RWPE2 (cell line): Measurements from ENCODE around the gene PIP4K2A.

Source experiments
- ATAC-seq: fragments of 200-7000 bp; cut with Tn5 transposase; 3 replicates; pipeline ENCODE4 v1.9.1; 2021; ENCODE audit warnings: low read depth
- DNase-seq: peaks from one replicate; pipeline ENCODE4 v3.0.0-alpha.2; 2020; ENCODE audit warnings: low spot score
- H3K27ac ChIP-seq: fragments of 450-650 bp; 2 replicates; pipeline ENCODE4 v1.5.1; 2017; ENCODE audit warnings: mild to moderate bottlenecking; ENCODE audit not compliant: poor library complexity, severe bottlenecking
- H3K27me3 ChIP-seq: fragments of 250-450 bp; sonication (Bioruptor Pico); 2 replicates; pipeline ENCODE4 v1.5.1; 2021; ENCODE audit warnings: mild to moderate bottlenecking, moderate library complexity; ENCODE audit not compliant: insufficient read depth, poor library complexity, severe bottlenecking
- H3K36me3 ChIP-seq: fragments of 250-450 bp; sonication (Bioruptor Pico); 2 replicates; pipeline ENCODE4 v1.5.1; 2020; ENCODE audit warnings: low read depth, mild to moderate bottlenecking, moderate library complexity
- H3K4me1 ChIP-seq: fragments of 250-450 bp; sonication (Bioruptor Pico); 2 replicates; pipeline ENCODE4 v1.5.1; 2021; ENCODE audit warnings: mild to moderate bottlenecking, moderate library complexity; ENCODE audit not compliant: insufficient read depth, poor library complexity, severe bottlenecking
- H3K4me3 ChIP-seq: fragments of 250-450 bp; sonication (Bioruptor Pico); 2 replicates; pipeline ENCODE4 v1.5.1; 2021; ENCODE audit warnings: mild to moderate bottlenecking, moderate library complexity; ENCODE audit not compliant: severe bottlenecking
- H3K9me3 ChIP-seq: fragments of 250-450 bp; sonication (Bioruptor Pico); 2 replicates; pipeline ENCODE4 v1.5.1; 2021; ENCODE audit warnings: mild to moderate bottlenecking, moderate library complexity; ENCODE audit not compliant: severe bottlenecking
- CTCF ChIP-seq: fragments of 450-650 bp; IDR thresholded peaks from one replicate; pipeline ENCODE4 v1.5.1; 2017; ENCODE audit warnings: mild to moderate bottlenecking, moderate library complexity; ENCODE audit not compliant: poor library complexity, severe bottlenecking

The PIP4K2A gene

GRCh38 chr10:22685926-22686325 lies 28.5 kb downstream of the PIP4K2A start:
- H3K36me3 ChIP-seq, result no peaks in the 10 kb centered on the region
- no peak for ATAC-seq
- no peak overlapping the region for H3K4me3 ChIP-seq
- H3K27ac ChIP-seq, result no peak overlapping the region
- TF ChIP-seq CTCF, result no peak
- DNase-seq, result no peak
- peaks cover 37% of the 10 kb centered on the region for H3K4me1 ChIP-seq
- no peaks in the 10 kb centered on the region for H3K27me3 ChIP-seq
- H3K9me3 ChIP-seq, result no peaks in the 10 kb centered on the region

GRCh38 chr10:22684699-22685098 lies 29.7 kb downstream of the PIP4K2A start:
- Histone ChIP-seq H3K36me3 (no peaks in the 10 kb centered on the region), H3K9me3 (no peaks in the 10 kb centered on the region), H3K4me1 (peaks cover 30% of the 10 kb centered on the region), H3K27me3 (no peaks in the 10 kb centered on the region), H3K27ac (no peak overlapping the region), H3K4me3 (no peak overlapping the region)
- no peak for DNase-seq
- TF ChIP-seq CTCF, result no peak
- no peak for ATAC-seq

GRCh38 chr10:22683140-22683389 lies 31.3 kb downstream of the PIP4K2A start:
- peaks cover 30% of the 10 kb centered on the region for H3K4me1 ChIP-seq
- DNase-seq, result no peak
- peak; percentile 64 for ATAC-seq
- H3K36me3 ChIP-seq, result no peaks in the 10 kb centered on the region; the same call in 1 of the 2 replicates
- H3K9me3 ChIP-seq, result no peaks in the 10 kb centered on the region
- TF ChIP-seq CTCF, result no peak
- H3K27ac ChIP-seq, result peak overlapping the region; percentile 74
- H3K4me3 ChIP-seq, result no peak overlapping the region
- no peaks in the 10 kb centered on the region for H3K27me3 ChIP-seq

GRCh38 chr10:22682237-22683139 lies 31.9 kb downstream of the PIP4K2A start:
- no peaks in the 10 kb centered on the region; the same call in 1 of the 2 replicates for H3K36me3 ChIP-seq
- H3K27me3 ChIP-seq, result no peaks in the 10 kb centered on the region
- H3K4me1 ChIP-seq, result peaks cover 30% of the 10 kb centered on the region
- H3K27ac ChIP-seq, result peak overlapping the region; percentile 74
- ATAC-seq (peak; percentile 58), DNase-seq (no peak)
- no peak for TF ChIP-seq CTCF
- H3K9me3 ChIP-seq, result no peaks in the 10 kb centered on the region
- no peak overlapping the region for H3K4me3 ChIP-seq

- H3K27me3 ChIP-seq, result no peaks in the 10 kb centered on the region
- no peaks in the 10 kb centered on the region for H3K9me3 ChIP-seq
- DNase-seq (no peak), ATAC-seq (peak; percentile 88)
- H3K36me3 ChIP-seq, result no peaks in the 10 kb centered on the region; the same call in 1 of the 2 replicates
- H3K4me3 ChIP-seq, result no peak overlapping the region
- no peak for TF ChIP-seq CTCF
- H3K4me1 ChIP-seq, result peaks cover 30% of the 10 kb centered on the region
- peak overlapping the region; percentile 74 for H3K27ac ChIP-seq
These were observed 32.6 kb downstream of the PIP4K2A start for GRCh38 chr10:22681783-22682183.
